ENCODE measurements around the gene VTI1B.

The VTI1B gene

GRCh38 chr14:67618617-67619063 lies 55.8 kb downstream of the VTI1B start:
- H3K4me3 ChIP-seq (ENCODE audit: low read depth, low read length) = no peak overlapping the region
- TF ChIP-seq CTCF (IDR thresholded peaks at IDR 0.05; ENCODE audit: low read depth, low read length) = peak; percentile 50; the same call in 1 of the 2 replicates

GRCh38 chr14:67610491-67610890 lies 63.9 kb downstream of the VTI1B start:
- no peak overlapping the region for H3K4me3 ChIP-seq (ENCODE audit: low read depth, low read length)

GRCh38 chr14:67609642-67610310 lies 64.7 kb downstream of the VTI1B start:
- no peak for TF ChIP-seq CTCF (IDR thresholded peaks at IDR 0.05; ENCODE audit: low read depth, low read length)
- no peak overlapping the region for H3K4me3 ChIP-seq (ENCODE audit: low read depth, low read length)

More at GRCh38 chr14:67610491-67610890, 63.9 kb downstream of the VTI1B start:
- no peak for TF ChIP-seq CTCF (IDR thresholded peaks at IDR 0.05; ENCODE audit: low read depth, low read length)

GRCh38 chr14:67607646-67608045 lies 66.8 kb downstream of the VTI1B start:
- no peak for TF ChIP-seq CTCF (IDR thresholded peaks at IDR 0.05; ENCODE audit: low read depth, low read length)
- no peak overlapping the region for H3K4me3 ChIP-seq (ENCODE audit: low read depth, low read length)

- H3K4me3 ChIP-seq (ENCODE audit: low read depth, low read length) = no peak overlapping the region
- no peak for TF ChIP-seq CTCF (IDR thresholded peaks at IDR 0.05; ENCODE audit: low read depth, low read length)
Measured at GRCh38 chr14:67602995-67603545, 71.4 kb downstream of the VTI1B start.

- TF ChIP-seq CTCF (IDR thresholded peaks at IDR 0.05; ENCODE audit: low read depth, low read length) = no peak
- no peak overlapping the region for H3K4me3 ChIP-seq (ENCODE audit: low read depth, low read length)
Measured at GRCh38 chr14:67602076-67602475, 72.4 kb downstream of the VTI1B start.

- H3K4me3 ChIP-seq (ENCODE audit: low read depth, low read length) = peak overlapping the region; percentile 85
Measured at GRCh38 chr14:67600562-67600974, 73.9 kb downstream of the VTI1B start.

All from WI38 (cell line).